ENCODE measurements around the gene TMEM156.
"Not testable (repeated sequence)": the region's sequence is repeated elsewhere in the genome, so short reads cannot be mapped to it uniquely, and the experiment has no call there.

The TMEM156 gene

DNA sequence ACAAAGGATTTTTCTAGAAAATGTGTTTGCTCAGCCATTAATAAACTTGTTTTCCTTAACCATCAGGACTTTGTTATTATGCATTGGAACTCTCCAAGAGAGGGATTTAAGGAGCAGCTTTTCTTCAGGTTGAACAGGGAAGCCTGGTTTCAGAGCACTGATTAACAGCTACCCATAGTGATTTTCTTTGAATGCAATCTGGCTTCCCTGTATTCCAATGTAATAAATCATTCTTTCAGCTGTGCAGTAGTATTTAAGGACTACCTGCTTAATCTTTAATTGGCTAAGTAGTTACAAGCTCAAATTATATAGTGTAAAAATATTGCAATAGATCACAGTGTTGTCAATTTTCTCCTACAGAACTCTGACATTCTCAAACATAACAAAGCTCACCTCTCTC lies 77.5 kb downstream of the TMEM156 start:
- no peak for DNase-seq

GRCh38 chr4:38952017-38952416 lies 80.2 kb downstream of the TMEM156 start:
- no peak for DNase-seq

DNA sequence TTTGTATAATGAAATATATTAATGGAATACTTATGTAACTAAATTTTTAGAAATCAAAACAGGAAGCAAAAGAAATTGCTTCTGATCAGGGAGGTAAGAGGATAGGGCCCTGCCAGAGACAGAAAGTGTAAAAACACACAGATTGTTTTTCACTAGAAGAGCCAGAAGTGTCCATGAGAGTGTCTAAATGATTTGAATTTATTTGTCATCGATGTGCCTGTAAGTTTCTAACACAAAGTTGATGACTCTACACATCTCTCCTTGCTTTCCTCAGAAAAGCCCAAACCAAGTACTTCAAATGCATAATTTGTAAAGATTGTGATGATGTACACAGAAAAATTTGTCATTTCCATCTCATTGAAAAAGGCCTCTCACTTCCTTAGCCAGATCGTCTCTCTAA lies 80.6 kb downstream of the TMEM156 start:
- DNase-seq = no peak

- no peak for DNase-seq
These were observed 81.5 kb downstream of the TMEM156 start for GRCh38 chr4:38950734-38951133.

DNA sequence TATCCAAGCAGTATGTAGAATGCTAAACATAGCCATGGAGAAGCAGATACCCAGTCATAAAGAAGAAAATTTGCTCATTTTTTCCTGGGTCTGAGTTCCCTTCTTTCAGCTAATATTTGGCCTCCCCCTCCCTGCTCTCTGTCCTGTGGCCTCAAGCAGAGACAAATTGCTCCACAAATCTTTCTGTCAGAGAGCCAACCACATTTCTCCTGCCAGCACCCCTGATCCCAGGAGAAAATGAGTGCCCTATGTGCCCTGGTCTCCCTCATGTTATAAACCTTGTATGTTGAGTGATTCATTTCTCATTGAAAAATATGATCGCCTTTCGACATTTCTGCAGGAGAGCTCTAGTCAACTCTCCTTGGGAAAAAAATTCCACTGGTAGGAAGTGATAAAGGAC lies 82.0 kb downstream of the TMEM156 start:
- no peak for DNase-seq

GRCh38 chr4:38949411-38950051 lies 82.7 kb downstream of the TMEM156 start:
- DNase-seq = no peak

- DNase-seq = peak; percentile 68
These were observed 83.7 kb downstream of the TMEM156 start for GRCh38 chr4:38948551-38948950.

- no peak for DNase-seq
These were observed 85.3 kb downstream of the TMEM156 start for GRCh38 chr4:38946919-38947318.

- no peak for DNase-seq
These were observed 87.8 kb downstream of the TMEM156 start for GRCh38 chr4:38944440-38944839.

DNA sequence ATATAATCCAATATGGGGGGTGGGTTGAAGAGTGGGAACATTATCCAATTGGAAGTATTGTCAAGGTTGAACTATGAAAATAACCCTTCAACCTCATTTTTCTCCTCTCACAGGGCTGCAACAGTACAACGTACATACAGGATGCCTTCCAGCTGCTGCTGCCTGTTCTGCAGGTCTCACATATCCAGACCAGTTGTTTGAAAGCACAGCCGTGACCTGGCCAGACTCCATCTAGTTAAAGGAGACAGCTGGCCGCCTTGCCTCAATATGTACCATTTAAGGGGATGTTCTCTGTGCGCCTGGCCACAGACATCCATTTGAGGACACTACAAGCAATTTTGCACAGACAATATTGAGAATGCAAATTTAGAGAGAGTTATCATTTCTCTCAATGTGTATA lies 88.9 kb downstream of the TMEM156 start:
- DNase-seq = no peak

DNA sequence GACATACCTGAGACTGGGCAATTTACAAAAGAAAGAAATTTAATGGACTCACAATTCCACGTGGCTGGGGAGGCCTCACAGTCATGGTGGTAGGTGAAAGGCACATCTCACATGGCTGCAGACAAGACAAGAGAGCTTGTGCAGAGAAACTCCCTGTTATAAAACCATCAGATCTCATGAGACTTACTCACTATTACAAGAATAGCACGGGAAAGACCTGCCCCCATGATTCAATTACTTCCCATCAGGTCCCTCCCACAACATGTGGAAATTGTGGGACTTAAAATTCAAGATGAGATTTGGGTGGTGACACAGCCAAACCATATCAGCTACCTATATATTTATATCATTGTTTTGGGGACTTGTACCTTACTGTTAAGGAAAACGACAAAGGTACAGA lies 90.3 kb downstream of the TMEM156 start:
- DNase-seq = not testable (repeated sequence)

DNA sequence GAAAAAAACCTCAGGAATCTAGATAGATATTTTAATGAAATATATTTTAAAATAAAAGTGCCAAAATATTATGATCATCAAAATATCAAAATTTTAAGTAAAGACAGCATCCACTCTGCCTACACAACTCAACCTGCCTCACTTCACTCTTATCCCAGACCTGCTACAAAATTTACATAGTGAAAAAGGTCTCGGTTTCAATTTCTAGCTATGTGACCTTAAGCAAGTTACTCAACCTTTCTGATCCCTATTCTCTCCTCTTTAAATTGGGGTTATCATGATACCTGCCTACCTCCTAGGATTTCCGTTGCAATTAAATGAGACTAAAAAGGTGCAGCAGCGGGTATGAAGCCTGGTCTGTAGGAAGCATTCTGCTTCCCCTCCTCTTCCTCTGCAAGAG lies 91.7 kb downstream of the TMEM156 start:
- no peak for DNase-seq

DNA sequence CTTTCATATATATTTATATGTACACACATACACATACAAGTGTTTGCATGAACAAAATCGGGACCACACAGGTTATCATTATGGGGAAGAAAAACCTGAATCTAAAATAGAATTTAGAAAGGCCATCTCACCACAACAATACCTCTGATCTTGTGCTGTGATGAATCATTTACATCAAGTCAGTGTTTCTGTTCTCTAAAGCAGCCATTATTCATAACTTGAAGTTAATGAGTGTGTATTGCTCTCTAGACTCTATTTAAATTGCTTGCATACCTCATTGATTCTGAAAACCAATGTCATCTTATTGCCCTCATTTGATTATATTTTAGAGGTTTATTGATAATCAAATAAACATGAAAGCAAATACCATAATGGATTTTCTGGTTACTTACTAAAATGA lies 93.0 kb downstream of the TMEM156 start:
- no peak for DNase-seq

- no peak for DNase-seq
These were observed 96.7 kb downstream of the TMEM156 start for GRCh38 chr4:38935391-38936073.

GRCh38 chr4:38931125-38931524 lies 101.1 kb downstream of the TMEM156 start:
- DNase-seq = no peak

GRCh38 chr4:38930707-38931106 lies 101.5 kb downstream of the TMEM156 start:
- DNase-seq = no peak

GRCh38 chr4:38930204-38930603 lies 102.0 kb downstream of the TMEM156 start:
- DNase-seq = no peak

DNA sequence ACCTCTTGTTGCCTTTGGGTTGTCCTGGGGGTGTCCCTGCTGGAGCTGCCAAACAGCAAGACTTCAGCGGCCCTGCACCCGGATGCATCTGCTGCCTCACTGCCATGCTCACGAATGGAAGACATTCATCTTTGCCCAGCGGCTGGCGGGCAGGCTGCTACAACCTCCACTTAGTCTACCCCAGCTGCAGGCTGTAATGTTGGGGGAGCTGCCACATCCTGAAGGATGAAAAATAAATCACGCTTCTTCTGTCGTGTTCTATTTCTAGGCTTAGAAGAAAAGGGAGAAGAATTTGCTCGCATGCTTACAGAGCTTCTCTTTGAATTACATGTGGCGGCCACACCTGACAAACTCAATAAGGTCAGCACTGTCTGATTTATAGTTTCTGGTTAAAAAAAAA lies 103.2 kb downstream of the TMEM156 start:
- no peak for DNase-seq

DNA sequence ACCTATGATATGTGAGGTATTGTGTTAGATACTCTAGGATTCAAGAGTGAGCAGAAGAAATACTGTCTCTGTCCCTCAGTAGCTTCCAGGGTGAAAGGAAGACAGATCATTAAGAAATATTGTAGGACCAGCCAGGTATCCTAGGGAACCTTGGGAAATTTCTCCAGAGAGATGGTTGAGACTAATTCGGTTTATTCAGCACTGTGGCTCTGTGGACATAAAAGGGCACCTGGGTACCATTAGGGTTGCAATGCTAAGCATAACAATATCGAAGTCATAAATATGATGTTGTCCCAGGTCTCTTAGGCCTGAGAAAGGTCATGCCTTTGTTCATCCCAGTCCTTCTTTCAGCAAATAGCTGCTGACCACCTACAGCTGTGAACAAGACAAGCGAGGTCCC lies 103.6 kb downstream of the TMEM156 start:
- DNase-seq = no peak

- DNase-seq = no peak
These were observed 105.3 kb downstream of the TMEM156 start for GRCh38 chr4:38926896-38927295.

GRCh38 chr4:38925492-38926413 lies 106.5 kb downstream of the TMEM156 start:
- no peak for DNase-seq

- no peak for DNase-seq
These were observed 107.9 kb downstream of the TMEM156 start for GRCh38 chr4:38924353-38924752.

- no peak for DNase-seq
These were observed 108.5 kb downstream of the TMEM156 start for GRCh38 chr4:38923746-38924145.

DNA sequence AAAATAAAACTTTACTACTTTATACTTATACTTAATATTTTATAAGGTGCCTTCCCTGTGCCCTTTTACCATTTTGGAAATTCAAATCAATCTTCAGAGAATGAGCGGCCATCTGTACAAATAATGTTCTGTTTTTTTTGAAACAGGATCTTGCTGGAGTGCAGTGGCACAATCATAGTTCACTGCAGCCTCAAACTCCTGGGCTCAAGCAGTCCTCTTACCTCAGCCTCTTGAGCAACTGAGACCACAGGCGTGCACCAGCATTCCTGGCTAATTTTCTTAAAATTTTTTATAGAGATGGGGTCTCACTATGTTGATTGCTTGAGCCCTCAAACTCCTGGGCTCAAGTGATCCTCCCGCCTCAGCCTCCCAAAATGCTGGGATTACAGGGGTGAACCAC lies 111.1 kb downstream of the TMEM156 start:
- DNase-seq = no peak
